ENCODE data around the gene RESF1.

DNA sequence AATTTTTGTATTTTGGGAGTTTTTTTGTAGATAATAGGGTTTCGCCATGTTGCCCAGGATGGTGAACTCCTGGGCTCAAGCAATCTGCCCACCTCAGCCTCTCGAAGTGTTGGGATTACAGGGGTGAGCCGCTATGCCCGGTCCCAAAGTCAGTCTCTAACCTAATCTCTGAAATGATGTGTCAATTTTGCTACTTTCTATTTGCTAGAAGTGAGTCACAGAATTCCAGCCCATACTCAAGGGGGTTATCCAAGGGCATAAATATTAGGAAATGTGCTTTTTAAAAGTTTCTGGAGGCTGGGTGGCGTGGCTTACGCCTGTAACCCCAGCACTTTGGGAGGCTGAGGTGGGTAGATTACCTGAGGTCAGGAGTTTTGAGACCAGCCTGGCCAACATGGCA is 40.5 kb downstream of the RESF1 start:
- TF ChIP-seq, protein P1, sequence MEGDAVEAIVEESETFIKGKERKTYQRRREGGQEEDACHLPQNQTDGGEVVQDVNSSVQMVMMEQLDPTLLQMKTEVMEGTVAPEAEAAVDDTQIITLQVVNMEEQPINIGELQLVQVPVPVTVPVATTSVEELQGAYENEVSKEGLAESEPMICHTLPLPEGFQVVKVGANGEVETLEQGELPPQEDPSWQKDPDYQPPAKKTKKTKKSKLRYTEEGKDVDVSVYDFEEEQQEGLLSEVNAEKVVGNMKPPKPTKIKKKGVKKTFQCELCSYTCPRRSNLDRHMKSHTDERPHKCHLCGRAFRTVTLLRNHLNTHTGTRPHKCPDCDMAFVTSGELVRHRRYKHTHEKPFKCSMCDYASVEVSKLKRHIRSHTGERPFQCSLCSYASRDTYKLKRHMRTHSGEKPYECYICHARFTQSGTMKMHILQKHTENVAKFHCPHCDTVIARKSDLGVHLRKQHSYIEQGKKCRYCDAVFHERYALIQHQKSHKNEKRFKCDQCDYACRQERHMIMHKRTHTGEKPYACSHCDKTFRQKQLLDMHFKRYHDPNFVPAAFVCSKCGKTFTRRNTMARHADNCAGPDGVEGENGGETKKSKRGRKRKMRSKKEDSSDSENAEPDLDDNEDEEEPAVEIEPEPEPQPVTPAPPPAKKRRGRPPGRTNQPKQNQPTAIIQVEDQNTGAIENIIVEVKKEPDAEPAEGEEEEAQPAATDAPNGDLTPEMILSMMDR (conservative IDR thresholded peaks at IDR 0.05; ENCODE audit: low read length), result no peak
- TF ChIP-seq EZH2phosphoT487 (IDR thresholded peaks at IDR 0.05; ENCODE audit: borderline replicate concordance, low read depth, low read length), result no peak

Data from OCI-LY7 (cell line).